B cell (primary cell): ENCODE measurements around the gene IFNA16. TPM values are rescaled to one million over a fixed set of nuclear protein-coding genes. Genes with fewer than 3 reads are reported as not detected.
"Not testable (repeated sequence)": the region's sequence is repeated elsewhere in the genome, so short reads cannot be mapped to it uniquely, and the experiment has no call there.

Experiments used
- ATAC-seq: fragments of 200-7000 bp; cut with Tn5 transposase; one replicate; pipeline ENCODE4 v1.10.0; 2021; ENCODE audit warnings: low read depth, mild to moderate bottlenecking, moderate number of reproducible peaks, moderate library complexity
- CTCF ChIA-PET: fragments of 350-600 bp; sonication (Branson Sonifier 250); formaldehyde crosslinking; loops from one replicate; lab custom pipeline; 2021; ENCODE audit warnings: antibody characterized with exemption, inconsistent platforms; lab: Charles Lee
- POLR2A ChIA-PET: fragments of 350-600 bp; sonication (Branson Sonifier 250); formaldehyde crosslinking; loops from one replicate; lab custom pipeline; 2021; ENCODE audit warnings: antibody characterized with exemption; lab: Charles Lee
- DNase-seq: peaks from one replicate; pipeline ENCODE4 v3.0.0; 2013
- H2AFZ ChIP-seq: 2 replicates; pipeline ENCODE4 v1.6.1; 2012; ENCODE audit warnings: mild to moderate bottlenecking, low read depth, low read length; ENCODE audit not compliant: insufficient read depth, poor library complexity, severe bottlenecking
- H3K27ac ChIP-seq, 2 donors: 1 replicate in 1 of 2; 2 replicates in 1 of 2; pipeline ENCODE4 v1.5.1; 2012 to 2013; ENCODE audit warnings: low read length in 2 of 2, mild to moderate bottlenecking in 2 of 2, moderate library complexity in 1 of 2
- H3K27me3 ChIP-seq, 4 experiments: fragments of 200-600 bp in 1 of 4; sonication (generic) in 1 of 4; replicated peaks in 1 of 4; 1 replicate in 2 of 4; 2 replicates in 2 of 4; pipeline versions ENCODE4 v1.6.1 to v1.7.0; 2013 to 2016; ENCODE audit warnings: low read length in 3 of 4, mild to moderate bottlenecking in 2 of 4, mixed read lengths in 1 of 4, moderate library complexity in 1 of 4; ENCODE audit not compliant: insufficient read depth in 4 of 4, control insufficient read depth in 3 of 4; ENCODE audit errors: control extremely low read depth in 1 of 4
- H3K36me3 ChIP-seq, 2 experiments: replicated peaks in 1 of 2; 1 replicate in 1 of 2; 2 replicates in 1 of 2; pipeline versions ENCODE4 v1.6.1 to v1.7.1; 2013; ENCODE audit warnings: low read length in 1 of 2; ENCODE audit not compliant: insufficient read depth in 2 of 2, control insufficient read depth in 1 of 2; ENCODE audit errors: control extremely low read depth in 1 of 2, extremely low read depth in 1 of 2
- H3K4me1 ChIP-seq, 2 donors: fragments of 200-600 bp in 1 of 2; sonication (generic) in 1 of 2; 1 replicate in 1 of 2; 2 replicates in 1 of 2; pipeline versions ENCODE4 v1.5.1 to v1.6.1; 2013 to 2017; ENCODE audit warnings: low read length in 2 of 2; ENCODE audit not compliant: control insufficient read depth in 2 of 2, insufficient read depth in 2 of 2
- H3K4me2 ChIP-seq: replicated peaks from 2 replicates; pipeline ENCODE3; 2012; ENCODE audit warnings: mild to moderate bottlenecking, low read depth, low read length; ENCODE audit not compliant: poor library complexity, severe bottlenecking
- H3K4me3 ChIP-seq, 5 experiments: fragments of 200-600 bp in 1 of 5; sonication (generic) in 1 of 5; 1 replicate in 3 of 5; 2 replicates in 2 of 5; pipeline versions ENCODE4 v1.5.1 to v1.7.0; 2011 to 2016; ENCODE audit warnings: low read length in 4 of 5, mild to moderate bottlenecking in 4 of 5, low read depth in 2 of 5, control low read depth in 1 of 5, moderate library complexity in 1 of 5; ENCODE audit not compliant: insufficient read depth in 1 of 5; ENCODE audit errors: control extremely low read depth in 1 of 5, extremely low read depth in 1 of 5
- H3K79me2 ChIP-seq: fragments of 200-600 bp; sonication (generic); one replicate; pipeline ENCODE4 v1.6.0; 2016; ENCODE audit warnings: low read length; ENCODE audit not compliant: control insufficient read depth, insufficient read depth
- H3K9ac ChIP-seq: fragments of 200-600 bp; sonication (generic); 2 replicates; pipeline ENCODE4 v1.6.1; 2017; ENCODE audit warnings: mild to moderate bottlenecking, low read length, moderate library complexity
- H3K9me3 ChIP-seq, 3 donors: one replicate each; pipeline versions ENCODE4 v1.6.1 to v1.7.1; 2013; ENCODE audit warnings: low read length in 2 of 3; ENCODE audit not compliant: control insufficient read depth in 2 of 3, insufficient read depth in 1 of 3; ENCODE audit errors: control extremely low read depth in 1 of 3
- H4K20me1 ChIP-seq: 2 replicates; pipeline ENCODE4 v1.6.0; 2012; ENCODE audit warnings: mild to moderate bottlenecking, low read length; ENCODE audit not compliant: insufficient read depth, control insufficient read depth, poor library complexity, severe bottlenecking
- H3K27ac Mint-ChIP-seq: one replicate; pipeline ENCODE4 v1.8.0; 2021; ENCODE audit warnings: mixed read lengths
- H3K27me3 Mint-ChIP-seq: one replicate; pipeline ENCODE4 v1.8.0; 2021; ENCODE audit warnings: mixed read lengths
- H3K4me1 Mint-ChIP-seq: one replicate; pipeline ENCODE4 v1.8.0; 2021; ENCODE audit warnings: mixed read lengths
- H3K4me3 Mint-ChIP-seq: one replicate; pipeline ENCODE4 v1.8.0; 2021; ENCODE audit warnings: mixed read lengths
- H3K9me3 Mint-ChIP-seq: one replicate; pipeline ENCODE4 v1.8.0; 2022; ENCODE audit warnings: mixed read lengths; ENCODE audit not compliant: insufficient read depth
- EZH2 ChIP-seq: IDR thresholded peaks from 2 replicates; pipeline ENCODE4 v1.6.1; 2012; ENCODE audit warnings: borderline replicate concordance, low read depth, mild to moderate bottlenecking, moderate library complexity, low read length; ENCODE audit not compliant: insufficient read depth, poor library complexity, severe bottlenecking
- WGBS: methylation state at CpG from one replicate; pipeline ENCODE4 v1.1.5; 2013; ENCODE audit warnings: missing lambda C conversion rate; ENCODE audit not compliant: insufficient coverage; 5-methylcytosine and 5-hydroxymethylcytosine counted together
- intact Hi-C: fragments of 100-400 bp; cut with micrococcal nuclease; formaldehyde crosslinking; loops from one replicate; pipeline ENCODE4 v1.10.0; 2022
- polyA plus RNA-seq: library from polyadenylated mRNA; depleted of rRNA; stranded (reverse); fragments of >200 nt; gene quantifications from 2 replicates; pipeline ENCODE4 v1.2.3, GENCODE V29; 2012
- total RNA-seq, 2 donors: library from RNA; stranded (reverse); fragments of 120-200 nt in 1 of 2; gene quantifications; 1 replicate in 1 of 2; 2 replicates in 1 of 2; pipeline versions ENCODE4 v1.2.3 to v1.2.4, GENCODE V29; 2013 to 2022
- TF ChIP-seq, protein P1 (sequence below): fragments of 200-600 bp; IDR thresholded peaks from one replicate; pipeline ENCODE4 v1.8.0; 2022; ENCODE audit warnings: antibody characterized with exemption, mild to moderate bottlenecking

The IFNA16 gene
- total and polyA plus RNA-seq, 2 donors (not counting 1 experiment from before 2014, with no cell fraction given): not detected

- Mint-ChIP-seq H3K4me1 (no peaks in the 10 kb centered on the region), H3K27ac (no peak overlapping the region), H3K9me3 (no peaks in the 10 kb centered on the region), H3K4me3 (no peak overlapping the region), H3K27me3 (peaks cover 12% of the 10 kb centered on the region)
- no peaks in the 10 kb centered on the region for H3K9me3 ChIP-seq
- no peaks in the 10 kb centered on the region for H3K79me2 ChIP-seq
- H3K4me1 ChIP-seq: no peaks in the 10 kb centered on the region
- intact Hi-C loops: no loop called here
- H3K27ac ChIP-seq: no peak overlapping the region
- ChIA-PET CTCF (no interaction called here), POLR2A (no interaction called here)
- H3K9ac ChIP-seq: no peak overlapping the region
- H2AFZ ChIP-seq: no peak overlapping the region
- no peaks in the 10 kb centered on the region for H3K36me3 ChIP-seq
- no peaks in the 10 kb centered on the region for H4K20me1 ChIP-seq
- DNase-seq: no peak
- H3K4me3 ChIP-seq: no peak overlapping the region
- no peak for TF ChIP-seq EZH2
- TF ChIP-seq, protein P1, sequence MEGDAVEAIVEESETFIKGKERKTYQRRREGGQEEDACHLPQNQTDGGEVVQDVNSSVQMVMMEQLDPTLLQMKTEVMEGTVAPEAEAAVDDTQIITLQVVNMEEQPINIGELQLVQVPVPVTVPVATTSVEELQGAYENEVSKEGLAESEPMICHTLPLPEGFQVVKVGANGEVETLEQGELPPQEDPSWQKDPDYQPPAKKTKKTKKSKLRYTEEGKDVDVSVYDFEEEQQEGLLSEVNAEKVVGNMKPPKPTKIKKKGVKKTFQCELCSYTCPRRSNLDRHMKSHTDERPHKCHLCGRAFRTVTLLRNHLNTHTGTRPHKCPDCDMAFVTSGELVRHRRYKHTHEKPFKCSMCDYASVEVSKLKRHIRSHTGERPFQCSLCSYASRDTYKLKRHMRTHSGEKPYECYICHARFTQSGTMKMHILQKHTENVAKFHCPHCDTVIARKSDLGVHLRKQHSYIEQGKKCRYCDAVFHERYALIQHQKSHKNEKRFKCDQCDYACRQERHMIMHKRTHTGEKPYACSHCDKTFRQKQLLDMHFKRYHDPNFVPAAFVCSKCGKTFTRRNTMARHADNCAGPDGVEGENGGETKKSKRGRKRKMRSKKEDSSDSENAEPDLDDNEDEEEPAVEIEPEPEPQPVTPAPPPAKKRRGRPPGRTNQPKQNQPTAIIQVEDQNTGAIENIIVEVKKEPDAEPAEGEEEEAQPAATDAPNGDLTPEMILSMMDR: no peak
- no peaks in the 10 kb centered on the region for H3K27me3 ChIP-seq
- no CpG with 5 or more reads among the region's 3 CpGs for WGBS
- no peak for ATAC-seq
- no peak overlapping the region for H3K4me2 ChIP-seq
Observed at GRCh38 chr9:21172156-21172555, 45.0 kb downstream of the IFNA16 start.

GRCh38 chr9:21171351-21171750 lies 45.8 kb downstream of the IFNA16 start:
- intact Hi-C loops: no loop called here
- H3K4me3 Mint-ChIP-seq: no peak overlapping the region
- no peak overlapping the region for H3K27ac Mint-ChIP-seq
- Histone ChIP-seq H3K9me3 (no peaks in the 10 kb centered on the region), H3K9ac (no peak overlapping the region), H3K27me3 (no peaks in the 10 kb centered on the region), H2AFZ (no peak overlapping the region), H3K4me2 (no peak overlapping the region), H3K4me1 (no peaks in the 10 kb centered on the region), H3K27ac (no peak overlapping the region), H3K36me3 (no peaks in the 10 kb centered on the region), H3K79me2 (no peaks in the 10 kb centered on the region), H3K4me3 (no peak overlapping the region), H4K20me1 (no peaks in the 10 kb centered on the region)
- TF ChIP-seq, protein P1: no peak
- TF ChIP-seq EZH2: no peak
- CTCF ChIA-PET: no interaction called here
- peaks cover 9% of the 10 kb centered on the region for H3K27me3 Mint-ChIP-seq
- WGBS: no CpG with 5 or more reads among the region's 1 CpG
- POLR2A ChIA-PET: no interaction called here
- no peaks in the 10 kb centered on the region for H3K4me1 Mint-ChIP-seq
- no peak for ATAC-seq
- H3K9me3 Mint-ChIP-seq: no peaks in the 10 kb centered on the region
- DNase-seq: no peak

- H2AFZ ChIP-seq, H3K27ac ChIP-seq, H3K4me1 ChIP-seq, POLR2A ChIA-PET, H3K4me3 ChIP-seq, H3K27ac Mint-ChIP-seq, H3K9me3 ChIP-seq, H3K79me2 ChIP-seq, H3K4me1 Mint-ChIP-seq, H3K4me3 Mint-ChIP-seq, H3K9ac ChIP-seq, H3K4me2 ChIP-seq, H3K9me3 Mint-ChIP-seq, H3K36me3 ChIP-seq, DNase-seq, H4K20me1 ChIP-seq, intact Hi-C loops, H3K27me3 ChIP-seq, ATAC-seq: not testable (repeated sequence)
- H3K27me3 Mint-ChIP-seq: peaks cover 13% of the 10 kb centered on the region
- 80% methylated on average over 1 of the region's 2 CpGs for WGBS
- CTCF ChIA-PET: interaction anchor here (0.6 kb wide), 1 partner anchor 743 kb away, joined by 3 read pairs; no protein-coding TSS in a partner anchor
Observed at GRCh38 chr9:21166560-21166959, 50.6 kb downstream of the IFNA16 start, which contains the start of gene IFNA21. Gene IFNA21 (minus strand): TSS chr9:21166660. CDS start chr9:21166612, 48 bp downstream.
